Esophagus muscularis mucosa (tissue), 4 donors: Measurements from ENCODE around the gene CILP2. TPM values are rescaled to one million over a fixed set of nuclear protein-coding genes. Genes with fewer than 3 reads are reported as not detected.

Experiments
- DNase-seq: peaks from one replicate; pipeline ENCODE4 v3.0.0-alpha.2; 2017; ENCODE audit errors: extremely low spot score
- H3K27ac ChIP-seq, 4 donors: fragments of 200-600 bp; sonication (generic); replicated peaks in 1 of 4; 1 replicate in 3 of 4; 2 replicates in 1 of 4; pipeline ENCODE4 v1.5.1; 2016 to 2019; ENCODE audit warnings: mild to moderate bottlenecking in 1 of 4
- H3K27me3 ChIP-seq, 4 donors: fragments of 200-600 bp; sonication (generic); one replicate each; pipeline versions ENCODE4 v1.5.1 to v1.6.0; 2016 to 2019
- H3K36me3 ChIP-seq, 4 donors: fragments of 200-600 bp; sonication (generic); one replicate each; pipeline ENCODE4 v1.5.1; 2016 to 2019
- H3K4me1 ChIP-seq, 4 donors: fragments of 200-600 bp; sonication (generic); one replicate each; pipeline ENCODE4 v1.5.1; 2016 to 2019
- H3K4me3 ChIP-seq, 4 donors: fragments of 200-600 bp; sonication (generic); 1 replicate in 2 of 4; 2 replicates in 2 of 4; pipeline ENCODE4 v1.5.1; 2016 to 2019; ENCODE audit warnings: mild to moderate bottlenecking in 4 of 4, moderate library complexity in 1 of 4
- H3K9me3 ChIP-seq, 4 donors: fragments of 200-600 bp; sonication (generic); 1 replicate in 3 of 4; 2 replicates in 1 of 4; pipeline ENCODE4 v1.5.1; 2016 to 2019
- CTCF ChIP-seq, 3 experiments: fragments of 200-600 bp in 2 of 3; fragments of 450-650 bp in 1 of 3; sonication (generic) in 2 of 3; IDR thresholded peaks; one replicate each; pipeline ENCODE4 v1.5.1; 2017 to 2019; ENCODE audit warnings: antibody characterized with exemption in 3 of 3, mild to moderate bottlenecking in 2 of 3, moderate library complexity in 1 of 3
- EP300 ChIP-seq: sonication (generic); formaldehyde crosslinking; IDR thresholded peaks from one replicate; pipeline ENCODE4 v1.6.1; 2017; ENCODE audit warnings: antibody characterized with exemption
- POLR2A ChIP-seq: fragments of 450-650 bp; IDR thresholded peaks from one replicate; pipeline ENCODE4 v1.6.1; 2017; ENCODE audit warnings: antibody characterized with exemption, moderate library complexity, mild to moderate bottlenecking, low read depth
- POLR2AphosphoS5 ChIP-seq, 2 donors: sonication (generic); formaldehyde crosslinking; IDR thresholded peaks; one replicate each; pipeline ENCODE4 v1.6.1; 2017; ENCODE audit warnings: antibody characterized with exemption in 2 of 2
- WGBS: methylation state at CpG from one replicate; pipeline ENCODE4 v1.1.5; 2018; 5-methylcytosine and 5-hydroxymethylcytosine counted together
- intact Hi-C: fragments of 100-400 bp; cut with DNase I; formaldehyde crosslinking; loops from one replicate; pipeline ENCODE4 v1.15.1; 2023
- total RNA-seq, 4 donors: library from RNA; depleted of rRNA; stranded (reverse); fragments of >200 nt; gene quantifications; one replicate each; pipeline versions ENCODE4 v1.1.0 to v1.2.1, GENCODE V29; 2016

Gene CILP2
- total RNA-seq, 4 donors from 2014 or later = 0.13 to 0.52 (median 0.29) TPM

GRCh38 chr19:19545707-19546106 lies 7.6 kb downstream of the CILP2 start:
- Histone ChIP-seq H3K9me3 (no peaks in the 10 kb centered on the region), H3K27ac (no peak overlapping the region), H3K4me1 (peaks cover 10 to 22% (median 11%) of the 10 kb centered on the region in 4 donors), H3K27me3 (peaks cover 2 to 99% (median 22%) of the 10 kb centered on the region in 4 donors), H3K36me3 (no peaks in the 10 kb centered on the region), H3K4me3 (no peak overlapping the region)
- intact Hi-C loops = no loop called here
- DNase-seq = no peak
- TF ChIP-seq CTCF (IDR thresholded peaks at IDR 0.05) = no peak
- TF ChIP-seq EP300 = no peak
- TF ChIP-seq POLR2A = no peak
- WGBS = 100% methylated on average over 1 of the region's 23 CpGs

- peaks cover 0 to 90% (median 11%) of the 10 kb centered on the region in 4 donors for H3K27me3 ChIP-seq
- 75% methylated on average over 16 of the region's 19 CpGs for WGBS
- intact Hi-C loops = no loop called here
Observed at GRCh38 chr19:19546751-19547162, 8.7 kb downstream of the CILP2 start.

GRCh38 chr19:19547674-19548336 lies 9.7 kb downstream of the CILP2 start:
- TF ChIP-seq EP300 = no peak
- no peak for TF ChIP-seq POLR2A
- TF ChIP-seq CTCF (IDR thresholded peaks at IDR 0.05) = no peak
- no peak for TF ChIP-seq POLR2AphosphoS5 (IDR thresholded peaks at IDR 0.05)
- peaks cover 0 to 13% (median 0%) of the 10 kb centered on the region in 4 donors for H3K4me1 ChIP-seq
- H3K4me3 ChIP-seq = no peak overlapping the region
- no peak for DNase-seq
- intact Hi-C loops = no loop called here
- no peaks in the 10 kb centered on the region for H3K9me3 ChIP-seq
- H3K27me3 ChIP-seq = peaks cover 0 to 79% (median 4%) of the 10 kb centered on the region in 4 donors
- WGBS = 64% methylated on average over 8 of the region's 15 CpGs
- H3K27ac ChIP-seq = no peak overlapping the region
- H3K36me3 ChIP-seq = no peaks in the 10 kb centered on the region

More at GRCh38 chr19:19546751-19547162, 8.7 kb downstream of the CILP2 start:
- Histone ChIP-seq H3K36me3 (no peaks in the 10 kb centered on the region), H3K4me3 (no peak overlapping the region), H3K9me3 (no peaks in the 10 kb centered on the region), H3K4me1 (peaks cover 0 to 13% (median under 1%) of the 10 kb centered on the region in 4 donors), H3K27ac (no peak overlapping the region)
- no peak for TF ChIP-seq EP300
- TF ChIP-seq POLR2A = no peak
- no peak for TF ChIP-seq CTCF (IDR thresholded peaks at IDR 0.05)
- no peak for TF ChIP-seq POLR2AphosphoS5 (IDR thresholded peaks at IDR 0.05)
- DNase-seq = no peak

DNA sequence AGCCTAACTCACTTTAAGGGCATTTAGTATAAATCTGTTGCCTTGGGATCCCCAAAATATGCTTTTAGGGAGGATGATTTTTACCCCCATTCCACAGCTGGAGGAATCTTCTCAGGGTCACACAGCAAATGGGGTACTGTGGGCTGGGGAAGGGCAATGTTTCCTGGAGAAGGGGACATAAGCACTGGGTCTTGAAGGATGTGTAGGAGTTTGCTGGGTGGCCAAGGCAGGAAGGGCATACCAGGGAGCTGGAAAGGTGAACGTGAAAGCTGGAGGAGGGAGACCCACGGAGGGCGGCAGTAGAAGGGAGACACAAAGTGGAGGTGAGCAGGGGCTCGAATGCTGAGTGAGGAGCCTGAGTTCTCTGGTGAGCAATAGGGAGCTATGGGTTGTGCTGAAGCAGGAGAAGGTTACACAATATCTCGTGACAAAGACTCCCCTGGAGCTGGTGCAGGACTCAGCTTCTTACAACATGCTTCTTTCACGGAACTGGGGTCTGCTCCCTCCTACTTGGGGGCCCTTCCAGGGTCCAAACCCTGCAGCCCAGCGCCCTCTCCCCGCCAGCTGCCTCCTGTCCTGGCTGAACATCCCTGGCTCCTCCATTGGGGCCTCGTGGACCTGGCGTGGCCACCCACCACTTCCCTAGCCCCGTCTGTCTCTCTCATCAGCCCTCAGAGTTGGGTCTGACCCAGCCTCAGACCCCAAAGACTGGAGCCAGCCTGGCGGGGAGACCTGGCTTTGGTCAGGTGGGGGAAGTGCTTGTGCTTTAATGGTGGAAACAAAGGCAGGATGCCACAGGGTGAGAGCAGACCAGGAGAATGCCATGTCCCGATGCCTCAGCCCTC lies 11.1 kb downstream of the CILP2 start:
- Histone ChIP-seq H3K4me1 (peaks cover 0 to 13% (median under 1%) of the 10 kb centered on the region in 4 donors), H3K27me3 (peaks cover 0 to 71% (median 0%) of the 10 kb centered on the region in 4 donors), H3K9me3 (no peaks in the 10 kb centered on the region), H3K27ac (no peak overlapping the region), H3K36me3 (no peaks in the 10 kb centered on the region), H3K4me3 (no peak overlapping the region)
- 66% methylated on average over 7 of the region's 13 CpGs for WGBS
- intact Hi-C loops = no loop called here
- DNase-seq = no peak
- TF ChIP-seq CTCF (IDR thresholded peaks at IDR 0.05) (no peak), POLR2AphosphoS5 (IDR thresholded peaks at IDR 0.05) (no peak)
